GM13976 (cell line): Measurements from ENCODE around the gene COBL.

Experiments
- DNase-seq: peaks from one replicate; pipeline ENCODE4 v3.0.0; 2012; ENCODE audit warnings: low spot score
- in situ Hi-C: fragments of 300-500 bp; cut with MboI; formaldehyde crosslinking; loops from one replicate; pipeline ENCODE4 v1.12.0; 2022; ENCODE audit warnings: low sequenced_read_pairs, mixed read lengths, inconsistent platforms; ENCODE audit not compliant: unreplicated experiment
- TF ChIP-seq, protein P1 (sequence below): IDR thresholded peaks from 2 replicates; pipeline ENCODE4 v1.5.1; 2012; ENCODE audit warnings: borderline replicate concordance, mild to moderate bottlenecking; ENCODE audit not compliant: insufficient read depth; ENCODE audit errors: extremely low read depth, missing control alignments, control extremely low read depth

COBL gene

DNA sequence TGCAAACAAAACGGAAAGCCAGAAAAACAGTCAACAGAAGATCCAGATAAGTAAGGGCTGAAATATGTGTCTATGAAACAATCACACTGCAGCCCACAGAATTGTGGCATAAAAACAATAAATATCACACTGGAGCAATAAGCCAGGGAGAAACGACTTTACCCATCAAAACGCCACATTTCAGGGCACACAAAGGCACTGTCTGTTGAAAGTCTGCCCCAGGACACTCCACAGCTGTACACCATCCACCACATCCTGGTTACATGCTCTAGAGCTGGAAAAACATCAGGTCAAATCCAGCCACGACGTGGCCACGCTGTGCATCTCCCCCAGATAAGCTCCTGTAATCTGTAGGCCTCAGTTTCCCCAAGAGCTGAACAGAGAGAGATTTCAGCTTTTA lies 88.7 kb downstream of the COBL start:
- TF ChIP-seq, protein P1, sequence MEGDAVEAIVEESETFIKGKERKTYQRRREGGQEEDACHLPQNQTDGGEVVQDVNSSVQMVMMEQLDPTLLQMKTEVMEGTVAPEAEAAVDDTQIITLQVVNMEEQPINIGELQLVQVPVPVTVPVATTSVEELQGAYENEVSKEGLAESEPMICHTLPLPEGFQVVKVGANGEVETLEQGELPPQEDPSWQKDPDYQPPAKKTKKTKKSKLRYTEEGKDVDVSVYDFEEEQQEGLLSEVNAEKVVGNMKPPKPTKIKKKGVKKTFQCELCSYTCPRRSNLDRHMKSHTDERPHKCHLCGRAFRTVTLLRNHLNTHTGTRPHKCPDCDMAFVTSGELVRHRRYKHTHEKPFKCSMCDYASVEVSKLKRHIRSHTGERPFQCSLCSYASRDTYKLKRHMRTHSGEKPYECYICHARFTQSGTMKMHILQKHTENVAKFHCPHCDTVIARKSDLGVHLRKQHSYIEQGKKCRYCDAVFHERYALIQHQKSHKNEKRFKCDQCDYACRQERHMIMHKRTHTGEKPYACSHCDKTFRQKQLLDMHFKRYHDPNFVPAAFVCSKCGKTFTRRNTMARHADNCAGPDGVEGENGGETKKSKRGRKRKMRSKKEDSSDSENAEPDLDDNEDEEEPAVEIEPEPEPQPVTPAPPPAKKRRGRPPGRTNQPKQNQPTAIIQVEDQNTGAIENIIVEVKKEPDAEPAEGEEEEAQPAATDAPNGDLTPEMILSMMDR, result no peak
- DNase-seq, result no peak
- in situ Hi-C loops, result no loop called here

DNA sequence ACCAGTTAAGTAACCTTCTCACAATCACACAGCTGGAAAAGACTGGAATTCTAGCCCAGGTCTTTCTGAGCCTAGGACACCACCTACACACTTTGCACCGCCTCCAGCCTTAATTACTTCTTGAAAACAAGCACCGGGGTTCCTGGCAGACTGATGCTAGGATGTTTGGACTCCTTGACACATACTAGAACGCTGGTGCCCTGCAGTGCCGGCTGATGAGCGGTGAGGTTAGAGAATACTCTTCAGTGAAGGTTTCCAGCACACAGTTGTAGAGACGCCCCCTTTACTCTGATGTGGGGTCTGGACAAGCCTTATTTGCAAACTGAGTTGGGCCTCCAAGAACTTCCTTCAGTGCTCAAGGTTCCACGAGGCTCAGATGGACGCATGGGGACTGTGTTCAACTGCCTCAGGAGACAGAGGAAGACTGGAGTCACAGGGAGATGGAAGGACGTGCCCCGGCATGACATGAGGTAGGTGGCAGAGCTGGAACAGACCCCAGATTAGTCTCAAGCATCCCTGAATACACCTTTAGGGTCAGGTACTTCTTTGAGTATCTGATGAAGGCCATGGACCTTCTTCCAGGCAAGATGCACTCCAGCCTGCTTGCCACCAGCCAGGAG lies 89.6 kb downstream of the COBL start:
- in situ Hi-C loops, result no loop called here
- DNase-seq, result no peak

DNA sequence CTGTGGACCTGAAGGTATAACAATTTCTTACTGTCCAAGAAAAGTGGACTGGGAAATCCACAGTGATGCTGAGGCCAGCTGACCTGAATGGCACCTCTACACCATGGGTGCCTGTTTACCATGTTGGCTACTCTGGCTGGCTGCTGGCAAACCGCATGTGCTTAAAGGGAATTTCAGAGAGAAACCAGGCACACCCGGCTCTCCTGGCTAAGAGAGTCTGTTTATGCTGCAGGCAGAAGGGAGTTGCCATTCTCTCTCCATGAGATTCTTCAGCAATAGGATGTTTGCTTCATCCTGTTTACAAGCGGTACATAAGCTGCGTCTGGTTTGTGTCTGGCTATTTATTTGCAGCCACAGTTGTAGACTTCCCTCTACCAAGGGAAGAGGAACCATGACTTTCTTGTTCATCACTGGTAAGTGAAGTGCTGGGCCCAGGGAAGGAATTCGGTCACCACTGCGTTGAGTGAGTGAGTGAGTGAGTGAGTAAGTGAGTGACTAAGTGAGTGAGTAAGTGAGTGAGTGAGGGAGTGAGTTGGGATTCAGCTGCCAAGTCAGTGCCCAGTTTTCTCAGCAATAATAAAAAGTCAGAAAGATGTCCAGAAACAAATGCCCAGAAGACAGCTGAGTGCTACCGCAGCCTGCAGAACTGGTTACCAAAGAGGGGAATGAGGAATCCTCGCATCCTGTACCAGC lies 90.4 kb downstream of the COBL start:
- in situ Hi-C loops, result no loop called here
- DNase-seq, result no peak

More for the DNA sequence above, 89.6 kb downstream of the COBL start:
- TF ChIP-seq, protein P1, result no peak

DNA sequence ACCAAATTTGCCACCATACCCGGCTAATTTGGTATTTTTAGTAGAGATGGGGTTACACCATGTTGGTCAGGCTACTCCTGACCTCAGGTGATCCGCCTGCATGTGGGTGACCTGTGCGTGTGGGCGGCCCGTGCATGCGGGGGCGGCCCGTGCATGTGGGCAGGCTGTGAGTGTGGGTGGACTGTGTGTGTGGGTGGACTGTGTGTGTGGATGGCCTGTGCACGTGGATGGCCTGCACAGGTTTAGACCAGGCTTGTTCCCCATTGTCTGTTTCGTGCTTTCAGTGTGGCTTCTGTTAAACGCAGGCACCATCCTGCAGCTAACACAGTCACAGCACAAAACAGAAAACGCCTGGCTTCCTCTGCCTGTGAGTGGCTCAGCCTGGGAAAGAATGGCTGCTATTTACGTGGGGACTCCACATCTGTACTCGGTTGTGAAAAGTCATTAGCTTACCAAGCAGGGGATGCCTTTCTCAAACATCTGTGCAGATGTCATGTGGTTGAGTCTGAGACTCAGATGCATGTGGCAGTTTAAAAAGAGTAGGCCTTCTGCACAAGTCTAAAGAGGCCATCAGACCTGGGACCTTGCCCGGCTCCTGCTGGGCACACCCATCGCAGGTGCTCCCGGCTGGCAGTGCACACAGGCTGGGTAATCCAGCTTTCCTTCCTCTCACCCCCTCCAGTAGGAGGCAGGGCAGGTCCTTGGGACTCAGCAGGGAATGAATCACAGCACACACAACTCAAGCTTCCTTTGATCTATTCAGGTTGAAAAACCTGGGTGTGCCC lies 91.6 kb downstream of the COBL start:
- DNase-seq, result no peak
- TF ChIP-seq, protein P1, result no peak
- in situ Hi-C loops, result no loop called here

More for the DNA sequence above, 90.4 kb downstream of the COBL start:
- TF ChIP-seq, protein P1, result no peak

DNA sequence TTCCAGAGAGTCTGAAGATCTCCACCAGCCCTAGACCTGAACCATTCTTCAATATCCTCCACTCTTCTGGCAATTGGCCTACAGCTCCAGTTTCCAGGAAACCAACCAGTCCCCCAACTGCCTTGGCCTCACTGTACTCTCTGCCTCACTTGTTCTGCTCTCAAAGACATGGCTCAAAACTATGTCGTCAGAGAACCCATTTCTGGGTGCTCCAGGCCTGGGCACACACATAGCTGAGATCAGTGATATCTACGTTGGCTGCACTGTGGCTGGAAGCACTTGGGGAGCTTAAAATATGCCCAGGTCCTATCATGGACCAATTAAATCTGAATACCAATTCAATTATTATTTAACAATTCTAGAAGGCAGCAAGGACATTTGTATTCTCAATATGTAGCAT lies 93.1 kb downstream of the COBL start:
- in situ Hi-C loops, result no loop called here
- TF ChIP-seq, protein P1, result no peak
- DNase-seq, result no peak

DNA sequence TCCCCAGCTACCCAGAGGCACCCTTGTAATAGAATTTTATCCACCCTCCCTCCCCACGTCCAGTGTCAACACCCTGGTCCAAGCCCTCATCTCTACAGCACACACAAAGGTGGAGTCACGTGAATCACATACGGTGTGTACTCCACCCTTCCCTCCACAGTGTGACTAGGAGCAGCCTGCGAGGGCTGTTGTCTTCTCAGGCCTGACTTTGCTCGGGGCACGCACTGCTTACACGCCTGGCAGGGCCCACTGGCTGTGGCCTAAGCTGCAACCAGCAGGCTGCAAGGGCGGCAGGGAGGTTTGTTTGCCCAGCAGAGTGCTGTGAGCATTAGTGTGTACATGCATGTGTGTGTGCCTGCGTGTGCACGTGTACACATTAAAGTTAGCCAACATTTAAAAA lies 93.7 kb downstream of the COBL start:
- in situ Hi-C loops, result no loop called here
- TF ChIP-seq, protein P1, result no peak
- no peak for DNase-seq
